Activated T-helper 1 cell treated with anti-CD3 and anti-CD28 coated beads, Interleukin-12 subunit alpha, Interleukin-12 subunit beta, Interleukin-2, Interleukin-4 antibody, amounts not matched to agents 30 ng/mL and 10 ng/mL and 1 ng/mL, durations not matched to agents 14 hours and 24 hours and 36 hours (primary cell): Measurements from ENCODE around the gene TULP3. TPM values are rescaled to one million over a fixed set of nuclear protein-coding genes. Genes with fewer than 3 reads are reported as not detected.

Source experiments
- total RNA-seq: library from RNA; stranded (reverse); gene quantifications from 2 replicates; pipeline ENCODE4 v1.2.3, GENCODE V29; 2022

The TULP3 gene
- total RNA-seq, 1 donor from 2014 or later: 8.6 TPM

Other genes starting within 250 kb of the TULP3 start
- 247 and 269 TPM in 2 replicates for gene FKBP4, start 95.9 kb upstream of the TULP3 start, total RNA-seq
- gene ITFG2, start 78.2 kb upstream of the TULP3 start, total RNA-seq: 35.1 and 42.2 TPM in 2 replicates
- gene NRIP2, start 55.9 kb upstream of the TULP3 start, total RNA-seq: not detected in 2 replicates
- 0.17 TPM in 1 of 2 replicates, not detected in the other for gene TEX52, start 33.9 kb upstream of the TULP3 start, total RNA-seq
- 72.6 and 75.9 TPM in 2 replicates for gene FOXM1, start 13.7 kb upstream of the TULP3 start, total RNA-seq
- gene RHNO1, start 13.7 kb upstream of the TULP3 start, total RNA-seq: 43.3 and 48.1 TPM in 2 replicates
- gene TEAD4, start 68.5 kb downstream of the TULP3 start, total RNA-seq: 11.5 and 12.1 TPM in 2 replicates
- 0.44 and 0.47 TPM in 2 replicates for gene TSPAN9, start 186.5 kb downstream of the TULP3 start, total RNA-seq